Stimulated activated CD8-positive, alpha-beta memory T cell treated with anti-CD3 and anti-CD28 coated beads, Interleukin-12 subunit alpha, Interleukin-12 subunit beta, amount 100 ng/mL, for 24 hours (primary cell): ENCODE results near the gene CABYR.
"Not testable (repeated sequence)": the region's sequence is repeated elsewhere in the genome, so short reads cannot be mapped to it uniquely, and the experiment has no call there.

ENCODE experiments used
- DNase-seq: peaks from one replicate; pipeline ENCODE4 v3.0.0-alpha.2; 2020; ENCODE audit errors: extremely low read depth

The CABYR gene

GRCh38 chr18:24128700-24129099, 10.2 kb upstream of the CABYR start:
- no peak for DNase-seq

DNA sequence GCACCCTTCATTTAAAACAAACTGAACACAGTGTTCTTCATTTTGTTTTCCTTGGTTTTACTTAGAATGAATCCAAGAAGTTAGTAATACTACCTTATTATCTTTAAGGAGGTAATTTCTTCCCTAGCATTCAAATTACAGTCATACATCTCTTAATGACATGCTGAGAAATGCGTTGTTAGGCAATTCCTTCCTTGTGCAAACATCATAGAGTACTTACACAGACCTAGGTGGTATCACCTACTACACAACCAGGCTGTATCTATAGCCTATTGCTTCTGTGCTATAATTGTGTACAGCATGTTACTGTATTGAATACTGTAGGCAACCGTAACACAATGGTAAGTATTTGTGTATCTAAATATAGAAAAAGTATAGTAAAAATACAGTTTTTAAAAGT, 8.4 kb upstream of the CABYR start:
- no peak for DNase-seq

DNA sequence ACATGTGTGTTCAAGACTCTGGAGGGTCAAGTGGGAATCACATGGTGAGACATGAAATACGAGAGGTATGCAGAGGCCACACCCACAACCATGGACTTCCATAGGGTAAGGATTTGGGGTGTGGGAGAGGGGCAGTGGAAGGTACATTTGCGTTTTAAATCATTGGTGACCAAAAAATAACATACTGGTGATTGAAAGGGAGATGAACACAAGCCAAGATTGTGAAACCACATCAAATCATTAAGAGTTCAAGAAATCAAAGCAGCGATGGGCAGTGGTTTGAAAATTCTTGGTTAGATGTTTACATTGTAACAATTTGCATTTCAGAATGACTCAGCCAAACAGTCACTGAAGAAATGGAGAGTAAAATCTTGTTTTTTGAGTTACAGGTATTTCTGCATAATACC, 1.9 kb upstream of the CABYR start:
- no peak for DNase-seq

DNA sequence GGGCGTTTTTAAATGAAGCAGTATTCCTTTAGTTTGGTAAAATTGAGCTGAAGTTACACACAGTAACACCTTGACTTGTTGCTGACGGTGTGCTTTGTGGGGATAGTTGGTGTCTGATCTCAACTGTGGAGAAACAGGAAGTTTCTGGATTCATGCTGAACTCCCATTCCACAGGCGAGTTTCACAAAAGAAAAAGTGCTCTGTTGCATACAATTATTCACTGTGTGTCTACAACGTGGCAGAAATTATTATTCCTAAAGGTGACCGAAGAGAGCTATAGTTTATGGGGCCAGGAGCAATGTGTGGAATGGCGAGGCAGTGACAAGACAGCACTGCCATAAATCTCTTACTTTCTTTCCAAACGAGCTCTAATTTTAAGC, 463 bp upstream of the CABYR start:
- DNase-seq: no peak

- no peak for DNase-seq
Observed at GRCh38 chr18:24140697-24141096, 1.8 kb downstream of the CABYR start.

DNA sequence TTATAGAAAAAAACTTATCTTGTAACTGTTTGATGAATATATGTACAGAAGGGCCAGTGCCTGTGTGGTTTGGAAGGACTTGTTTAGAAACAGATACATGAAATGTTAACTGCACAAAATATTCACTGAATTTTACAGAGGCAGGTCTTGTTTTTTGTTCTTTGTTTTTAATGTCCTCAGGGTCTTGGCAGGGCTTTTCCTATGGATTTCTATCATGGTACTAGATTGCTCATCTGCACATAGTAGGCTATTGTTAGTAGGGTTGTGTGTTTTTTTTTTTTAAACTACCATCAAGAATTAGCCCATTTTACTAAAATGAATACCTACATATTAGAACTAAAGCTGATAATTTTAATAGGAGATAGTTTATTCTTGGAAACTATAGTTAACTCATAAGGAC, 3.5 kb downstream of the CABYR start:
- DNase-seq: no peak

DNA sequence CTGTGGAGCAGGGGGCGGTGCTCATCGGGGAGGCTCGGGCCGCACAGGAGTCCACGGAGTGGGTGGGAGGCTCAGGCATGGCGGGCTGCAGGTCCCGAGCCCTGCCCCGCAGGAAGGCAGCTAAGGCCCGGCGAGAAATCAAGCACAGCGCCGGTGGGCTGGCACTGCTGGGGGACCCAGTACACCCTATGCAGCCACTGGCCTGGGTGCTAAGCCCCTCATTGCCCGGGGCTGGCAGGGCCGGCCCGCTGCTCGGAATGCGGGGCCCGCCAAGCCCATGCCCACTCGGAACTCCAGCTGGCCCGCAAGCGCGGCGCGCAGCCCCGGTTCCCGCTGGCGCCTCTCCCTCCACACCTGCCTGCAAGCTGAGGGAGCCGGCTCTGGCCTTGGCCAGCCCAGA, 10.7 kb downstream of the CABYR start:
- not testable (repeated sequence) for DNase-seq

- DNase-seq: no peak
Observed at GRCh38 chr18:24153397-24153796, 14.5 kb downstream of the CABYR start.

- no peak for DNase-seq
Observed at GRCh38 chr18:24157855-24158254, 19.0 kb downstream of the CABYR start.

DNA sequence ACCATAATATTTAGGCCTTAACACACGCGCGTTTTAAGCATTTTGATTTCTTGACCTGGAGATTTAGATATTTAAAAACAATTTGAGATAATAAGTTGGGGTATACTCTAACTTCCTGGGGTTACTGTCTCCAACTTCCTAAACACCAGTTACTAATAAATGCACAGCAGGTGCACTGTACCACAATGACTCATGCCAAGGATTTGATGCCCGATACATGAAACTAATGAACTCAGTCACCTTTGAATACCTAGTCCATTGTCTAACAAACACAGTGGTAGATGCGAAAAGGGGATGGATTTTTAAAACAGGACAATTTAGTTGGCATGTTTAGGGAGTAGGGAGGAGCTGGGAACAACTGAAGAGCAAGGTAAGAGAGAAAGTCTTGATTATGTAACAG, 21.2 kb downstream of the CABYR start:
- no peak for DNase-seq

GRCh38 chr18:24161304-24161703, 22.4 kb downstream of the CABYR start:
- no peak for DNase-seq

DNA sequence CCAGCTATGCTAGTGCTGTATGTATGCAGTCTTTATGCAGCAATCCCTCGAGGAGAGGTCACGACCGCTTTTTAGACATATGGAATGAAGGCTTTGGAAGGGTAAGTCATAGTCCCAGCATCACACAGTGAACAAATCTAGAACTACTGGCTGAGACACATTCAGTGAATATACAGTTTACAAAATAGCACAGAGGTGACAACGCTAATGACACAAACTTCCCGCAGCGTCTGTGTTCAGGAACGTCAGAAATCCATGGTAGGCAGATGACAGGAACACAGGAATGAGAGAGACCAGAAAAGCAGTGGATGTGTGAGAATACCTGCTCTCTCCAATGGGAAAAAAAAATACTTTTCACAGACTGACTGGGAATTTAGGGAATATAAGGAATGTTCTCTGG, 29.6 kb downstream of the CABYR start:
- DNase-seq: no peak

DNA sequence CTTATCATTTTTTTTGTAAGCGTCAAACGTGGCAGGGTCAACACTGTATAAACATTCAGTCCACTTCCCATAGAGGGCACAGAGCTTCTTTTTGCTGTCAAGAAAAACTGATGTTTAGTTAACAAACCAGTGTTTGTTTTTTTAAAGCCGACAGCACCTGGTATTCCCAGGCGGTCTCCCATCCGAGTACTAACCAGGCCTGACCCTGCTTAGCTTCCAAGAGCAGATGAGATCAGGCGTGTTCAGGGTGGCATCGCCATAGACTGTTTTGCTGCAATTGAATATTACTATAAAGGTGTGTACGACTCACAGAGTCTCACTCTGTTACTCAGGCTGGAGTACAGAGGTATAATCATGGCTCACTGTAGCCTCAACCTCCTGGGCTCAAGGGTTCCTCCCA, 31.5 kb downstream of the CABYR start:
- DNase-seq: no peak

- no peak for DNase-seq
Observed at GRCh38 chr18:24173997-24174396, 35.1 kb downstream of the CABYR start.

DNA sequence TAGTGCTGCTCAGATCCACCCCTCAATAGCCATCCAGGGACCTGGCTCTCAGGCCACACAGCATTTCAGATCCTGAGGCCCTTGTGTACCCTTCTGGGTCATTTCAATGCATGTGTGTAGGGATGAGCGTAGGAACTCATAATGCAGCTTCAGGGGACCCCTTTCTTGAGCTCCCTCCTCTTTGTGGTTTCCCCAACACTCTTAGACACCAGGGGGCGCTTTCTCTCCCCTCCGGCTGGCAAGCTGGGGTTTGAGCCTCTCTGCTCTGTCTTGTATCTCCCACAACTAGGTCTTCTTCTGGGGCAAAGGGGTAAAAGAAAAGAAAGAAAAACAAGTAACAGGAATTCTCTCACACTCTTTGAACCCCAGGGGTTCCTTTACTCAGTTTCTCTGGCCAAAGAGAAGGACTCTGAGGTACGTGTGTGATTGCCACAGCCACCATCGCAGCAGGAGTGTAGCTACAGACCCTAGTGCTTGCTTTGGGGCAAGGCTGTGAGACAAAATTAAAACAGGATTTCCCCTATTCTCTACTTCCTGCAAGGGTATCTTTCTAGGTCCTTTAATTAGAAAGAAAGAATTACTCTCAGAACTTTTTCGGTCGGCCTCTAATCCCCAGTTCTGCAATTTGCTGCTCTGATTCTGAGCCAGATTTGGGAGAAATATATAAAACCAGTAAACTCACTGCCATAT, 38.0 kb downstream of the CABYR start:
- DNase-seq: peak; percentile 19

DNA sequence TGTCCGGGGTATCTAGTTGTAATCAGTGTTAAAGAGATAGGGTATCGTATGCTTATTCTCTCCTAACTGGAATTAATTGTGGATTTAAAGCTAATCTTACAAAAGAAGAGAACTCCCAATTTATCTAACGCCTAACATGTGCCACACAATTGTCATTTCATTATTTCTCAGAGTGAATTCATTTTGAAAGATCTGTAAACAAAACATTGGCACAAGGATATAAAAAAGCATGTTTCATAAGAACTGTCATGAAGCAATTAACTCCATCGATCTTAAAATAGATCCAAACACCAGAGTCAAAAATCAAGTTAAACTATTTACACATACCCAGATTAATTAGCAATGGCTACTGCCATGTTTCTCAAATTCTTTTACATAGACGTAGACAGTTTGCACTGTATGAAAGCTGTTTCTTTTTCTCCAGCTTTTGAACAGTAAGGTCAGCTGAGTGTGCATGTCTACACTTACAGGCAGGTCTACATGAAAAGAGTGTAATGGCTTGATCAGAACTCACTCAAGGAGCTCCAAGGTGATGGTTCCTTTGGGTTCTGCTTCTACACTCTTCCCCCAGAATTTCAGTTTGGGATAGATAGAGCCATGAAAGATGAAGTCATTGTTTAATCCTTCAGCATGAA, 38.8 kb downstream of the CABYR start:
- DNase-seq: no peak

DNA sequence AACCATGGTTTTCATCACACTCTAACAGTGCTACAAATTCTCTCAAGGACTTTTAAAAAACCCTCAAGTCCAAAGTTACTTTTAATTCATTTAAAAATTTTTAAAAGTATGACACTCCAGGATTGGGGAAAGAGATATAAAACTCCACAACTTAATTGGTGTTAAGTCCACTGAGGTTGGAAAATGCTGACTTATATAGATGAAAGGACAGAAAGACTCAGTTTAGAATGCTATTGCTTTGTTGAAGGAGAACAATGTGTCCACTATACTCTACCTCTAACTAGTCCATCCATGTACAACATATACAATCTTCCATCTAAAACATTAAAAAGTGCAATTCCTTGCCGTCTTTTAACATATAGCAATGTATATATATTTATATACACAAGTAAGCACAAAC, 41.2 kb downstream of the CABYR start:
- no peak for DNase-seq

- DNase-seq: no peak
Observed at GRCh38 chr18:24181806-24182205, 42.9 kb downstream of the CABYR start.

DNA sequence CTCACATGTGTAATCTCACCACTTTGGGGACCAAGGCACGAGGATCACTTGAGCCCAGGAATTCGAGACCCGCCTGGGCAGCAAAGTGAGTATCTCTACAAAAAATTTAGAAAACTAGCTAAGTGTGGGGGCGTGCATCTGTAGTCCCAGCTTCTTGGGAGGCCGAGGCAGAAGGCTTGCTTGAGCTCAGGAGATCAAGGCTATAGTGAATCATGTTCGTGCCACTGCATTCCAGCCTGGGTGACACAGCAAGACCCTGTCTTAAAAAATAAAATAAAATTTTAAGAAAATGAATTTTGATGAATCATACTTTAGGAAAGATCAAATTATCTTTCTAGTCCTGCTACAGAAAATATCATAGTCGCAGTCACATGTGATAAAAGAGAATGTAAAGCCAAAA, 46.9 kb downstream of the CABYR start:
- no peak for DNase-seq

GRCh38 chr18:24187049-24187448, 48.2 kb downstream of the CABYR start:
- no peak for DNase-seq

DNA sequence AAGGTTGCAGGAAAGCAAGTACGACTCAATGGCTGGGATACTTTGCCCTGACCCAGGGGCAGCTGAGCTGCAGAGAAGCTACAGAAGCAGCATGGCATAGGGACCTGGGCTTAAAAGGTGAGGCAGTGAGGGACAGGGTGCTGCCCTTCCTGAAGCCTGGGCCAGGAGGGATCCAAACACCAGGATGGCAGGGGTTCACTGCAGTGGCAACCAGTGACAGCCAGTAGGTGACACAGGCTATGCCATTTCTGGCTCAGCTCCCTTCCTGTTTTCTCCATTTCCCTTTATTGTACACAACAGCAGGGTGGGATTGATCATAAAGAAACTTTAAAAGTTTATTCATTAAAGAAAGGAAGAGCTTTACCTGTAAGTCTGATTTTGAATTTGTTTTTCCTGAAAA, 48.8 kb downstream of the CABYR start:
- DNase-seq: no peak

GRCh38 chr18:24188120-24188519, 49.3 kb downstream of the CABYR start:
- no peak for DNase-seq

DNA sequence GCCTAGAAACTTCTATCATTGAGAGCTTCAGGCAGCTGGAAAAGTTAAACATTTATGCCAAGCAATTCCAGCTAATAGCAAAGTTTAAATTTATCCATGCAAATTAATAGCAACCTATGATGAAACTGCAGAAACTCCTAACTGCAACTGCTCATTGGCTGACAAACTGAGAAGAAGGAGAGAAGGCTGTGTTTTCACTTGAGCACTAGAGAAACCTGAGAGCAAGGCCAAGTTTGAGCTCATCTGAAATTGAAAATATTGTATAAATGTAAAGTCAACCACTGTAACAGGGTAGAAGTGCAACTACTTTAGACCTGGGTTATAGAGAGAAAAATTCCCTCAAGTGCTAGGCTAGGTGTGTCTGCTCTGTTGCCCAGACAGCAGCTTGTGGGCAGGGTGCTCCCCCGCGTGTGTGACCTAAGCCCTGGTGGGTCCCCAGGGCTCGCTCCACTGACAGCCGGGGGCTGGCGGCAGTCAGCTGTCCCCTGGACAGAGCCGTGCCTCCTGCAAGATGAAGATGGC, 50.2 kb downstream of the CABYR start:
- no peak for DNase-seq
